Endometrium (tissue), 2 donors: ENCODE results near the gene NFKBIL1.
"Not testable (repeated sequence)": the region's sequence is repeated elsewhere in the genome, so short reads cannot be mapped to it uniquely, and the experiment has no call there.

Source experiments
- FAIRE-seq: peaks from 2 replicates; lab custom pipeline; 2012; peaks lifted over from hg19 to GRCh38; lab: Jason Lieb, UNC
- donor health status: control.
- donor health status: control.

The NFKBIL1 gene, protein sequence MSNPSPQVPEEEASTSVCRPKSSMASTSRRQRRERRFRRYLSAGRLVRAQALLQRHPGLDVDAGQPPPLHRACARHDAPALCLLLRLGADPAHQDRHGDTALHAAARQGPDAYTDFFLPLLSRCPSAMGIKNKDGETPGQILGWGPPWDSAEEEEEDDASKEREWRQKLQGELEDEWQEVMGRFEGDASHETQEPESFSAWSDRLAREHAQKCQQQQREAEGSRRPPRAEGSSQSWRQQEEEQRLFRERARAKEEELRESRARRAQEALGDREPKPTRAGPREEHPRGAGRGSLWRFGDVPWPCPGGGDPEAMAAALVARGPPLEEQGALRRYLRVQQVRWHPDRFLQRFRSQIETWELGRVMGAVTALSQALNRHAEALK

DNA sequence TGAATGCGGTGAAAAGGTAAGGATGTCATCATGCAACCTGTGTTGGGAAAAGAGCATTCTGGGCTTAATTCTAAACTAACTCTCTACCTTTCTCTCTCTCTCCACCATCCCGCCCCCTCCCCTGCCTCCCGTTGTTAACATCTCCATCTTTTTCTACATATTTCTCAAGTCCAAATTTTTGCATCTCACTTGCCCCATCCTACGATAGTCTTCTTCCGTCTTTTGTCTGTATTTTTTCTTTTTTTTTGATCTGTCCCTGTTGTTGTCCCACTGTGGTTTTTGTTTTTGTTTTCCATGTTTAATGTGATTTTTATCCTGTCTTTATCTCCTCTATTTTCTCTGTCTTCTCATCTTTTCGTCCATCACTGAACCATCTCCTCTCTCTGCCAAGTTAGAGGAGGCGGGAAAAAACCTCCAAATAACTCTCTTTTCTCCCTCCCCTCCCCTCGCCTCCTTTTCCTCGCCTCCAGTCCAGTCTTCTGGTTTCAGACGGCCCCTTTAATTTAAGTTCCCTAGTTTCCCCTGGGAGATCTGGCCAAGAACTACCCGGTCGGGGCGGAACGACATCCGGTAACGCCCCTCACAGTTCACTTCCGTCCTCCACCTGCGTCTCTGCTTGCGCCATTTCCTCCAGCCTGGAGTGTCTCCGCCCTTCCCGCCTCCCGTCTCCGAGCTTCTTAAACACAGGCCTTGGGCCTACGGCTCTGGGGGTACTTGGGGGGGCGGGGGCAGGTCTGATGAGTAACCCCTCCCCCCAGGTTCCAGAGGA lies at the start of gene NFKBIL1:
NFKBIL1 (plus strand) TSS at position 651 of the 769 bp plus-strand sequence; CDS start at position 738, 87 bp downstream.
- peak; percentile 76 for FAIRE-seq

DNA sequence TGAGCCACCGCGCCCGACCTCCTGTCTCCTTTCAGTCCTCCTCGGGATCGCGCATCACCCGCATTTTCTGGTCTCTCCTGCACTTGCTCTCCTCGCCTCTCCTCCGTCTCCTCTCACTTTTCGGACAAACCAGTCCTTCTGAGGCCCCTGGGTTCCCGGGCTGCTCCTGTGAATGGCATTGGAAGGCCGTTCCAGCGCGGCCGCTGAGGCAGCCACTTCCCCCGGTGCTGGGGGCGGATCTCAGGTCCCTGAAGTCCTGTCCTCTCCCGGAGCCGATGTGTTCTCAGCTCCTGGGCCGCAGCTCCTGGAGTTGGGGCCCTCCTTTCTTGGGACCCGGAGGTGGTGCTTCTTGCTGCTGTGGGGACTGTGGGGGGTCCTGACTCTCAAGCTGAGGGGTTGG lies 48.7 kb upstream of the NFKBIL1 start:
- no peak for FAIRE-seq

DNA sequence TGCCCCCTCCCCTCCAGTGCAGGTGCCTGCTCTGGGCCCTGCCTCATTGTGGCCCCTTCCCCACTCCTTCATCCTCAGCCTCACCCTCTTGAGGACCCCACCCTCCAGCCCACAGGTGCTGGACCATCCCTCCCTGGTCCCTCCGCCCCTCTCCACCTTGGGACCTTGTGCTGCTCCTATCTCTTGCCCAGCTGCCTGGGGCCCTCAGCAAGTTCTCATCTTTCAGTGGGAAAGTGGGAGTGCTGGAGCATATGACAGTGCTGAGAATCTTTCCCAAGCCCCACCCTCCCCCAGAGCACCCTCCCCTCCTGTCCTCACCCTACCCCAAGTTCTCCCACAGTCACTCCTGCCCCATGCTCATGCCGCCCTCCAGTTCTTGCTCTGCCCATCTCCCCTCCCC lies 47.8 kb upstream of the NFKBIL1 start:
- not testable (repeated sequence) for FAIRE-seq

DNA sequence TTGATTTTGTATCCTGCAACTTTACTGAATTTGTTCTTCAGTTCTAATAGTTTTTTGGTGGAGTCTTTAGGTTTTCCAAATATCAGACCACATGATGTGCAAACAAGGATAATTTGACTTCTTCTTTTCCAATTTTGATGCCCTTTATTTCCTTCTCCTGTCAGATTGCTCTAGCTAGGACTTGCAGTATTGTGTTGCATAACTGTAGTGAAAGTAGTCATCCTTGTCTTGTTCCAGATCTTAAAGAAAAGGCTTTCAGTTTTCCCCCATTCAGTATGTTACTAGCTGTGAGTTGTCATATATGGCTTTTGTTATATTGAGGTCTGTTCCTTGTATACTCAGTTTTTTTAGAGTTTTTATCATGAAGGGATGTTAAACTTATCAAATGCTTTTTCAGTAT lies 44.8 kb upstream of the NFKBIL1 start:
- FAIRE-seq: no peak

DNA sequence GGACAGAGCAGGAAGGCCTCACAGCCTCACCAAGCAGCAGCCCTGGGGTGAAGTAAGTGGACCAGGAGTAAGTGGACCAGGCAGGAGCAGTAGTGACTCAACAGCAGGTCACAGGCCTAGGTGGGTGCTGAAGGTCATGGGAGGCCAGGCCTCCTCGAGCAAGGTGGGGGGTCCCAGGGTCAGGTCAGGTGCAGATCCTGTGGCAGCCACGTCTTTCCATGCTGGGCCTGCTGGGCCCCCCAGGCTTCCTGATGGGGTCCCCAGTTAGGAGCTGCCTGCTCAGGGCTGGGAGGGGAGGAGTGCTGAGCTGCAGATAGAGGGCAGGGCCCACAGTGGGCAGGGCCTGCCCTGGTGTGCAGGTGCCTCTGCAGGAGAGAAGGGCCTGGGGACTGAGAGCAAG lies 38.4 kb upstream of the NFKBIL1 start:
- not testable (repeated sequence) for FAIRE-seq

DNA sequence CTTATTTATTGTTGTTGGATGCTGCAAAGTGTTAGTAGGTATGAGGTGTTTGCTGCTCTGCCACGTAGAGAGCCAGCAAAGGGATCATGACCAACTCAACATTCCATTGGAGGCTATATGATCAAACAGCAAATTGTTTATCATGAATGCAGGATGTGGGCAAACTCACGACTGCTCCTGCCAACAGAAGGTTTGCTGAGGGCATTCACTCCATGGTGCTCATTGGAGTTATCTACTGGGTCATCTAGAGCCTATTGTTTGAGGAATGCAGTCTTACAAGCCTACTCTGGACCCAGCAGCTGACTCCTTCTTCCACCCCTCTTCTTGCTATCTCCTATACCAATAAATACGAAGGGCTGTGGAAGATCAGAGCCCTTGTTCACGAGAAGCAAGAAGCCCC lies 37.4 kb upstream of the NFKBIL1 start:
- no peak for FAIRE-seq

DNA sequence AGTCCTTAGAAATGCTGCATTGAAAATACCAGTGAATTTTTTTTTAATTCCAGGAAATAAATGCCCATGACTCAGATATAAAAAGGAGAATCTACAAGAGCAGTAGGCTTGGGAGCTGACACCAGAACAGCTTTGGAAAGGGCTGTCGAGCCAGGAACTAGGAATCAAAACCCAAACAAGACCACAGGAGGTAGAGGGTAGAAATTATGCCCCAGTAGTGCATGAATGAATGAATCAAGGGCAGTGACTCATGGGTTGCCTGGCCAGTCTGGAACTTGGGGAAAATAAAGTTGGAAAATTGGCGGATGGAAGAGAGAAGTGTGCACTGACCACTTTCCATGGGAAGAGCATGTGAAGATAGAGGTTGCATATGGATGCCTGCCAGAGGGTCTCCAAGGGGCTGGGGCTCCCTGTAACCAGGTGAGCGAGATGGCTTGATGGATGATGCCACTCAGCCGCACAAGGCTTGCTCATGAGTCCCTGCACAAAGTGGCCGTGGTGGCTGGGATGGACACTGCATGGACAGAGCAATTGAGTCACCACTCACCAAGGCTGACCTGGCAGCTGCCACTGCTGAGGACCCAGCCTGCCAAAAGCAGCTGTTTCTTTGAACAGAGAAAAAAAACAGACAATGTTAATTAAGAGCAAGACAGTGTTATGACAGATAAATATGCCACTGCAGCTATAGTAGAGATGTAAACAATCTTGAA lies 33.8 kb upstream of the NFKBIL1 start:
- no peak for FAIRE-seq

DNA sequence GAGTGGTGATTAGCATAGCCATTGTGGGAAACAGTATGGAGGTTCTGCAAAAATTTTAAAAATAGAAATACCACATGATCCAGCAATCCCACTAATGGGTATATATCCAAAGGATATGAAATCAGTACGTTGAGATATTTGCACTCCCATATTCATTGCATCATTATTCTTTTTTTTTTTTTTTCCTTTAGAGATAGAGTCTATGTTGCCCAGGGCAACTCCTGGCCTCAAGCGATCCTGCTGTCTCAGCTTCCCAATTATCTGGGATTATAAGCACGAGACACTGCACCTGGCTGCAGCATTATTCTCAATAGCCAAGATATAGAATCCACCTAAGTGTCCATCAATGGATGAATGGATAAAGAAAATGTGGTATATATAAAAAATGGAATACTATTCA lies 25.6 kb upstream of the NFKBIL1 start:
- FAIRE-seq: no peak

DNA sequence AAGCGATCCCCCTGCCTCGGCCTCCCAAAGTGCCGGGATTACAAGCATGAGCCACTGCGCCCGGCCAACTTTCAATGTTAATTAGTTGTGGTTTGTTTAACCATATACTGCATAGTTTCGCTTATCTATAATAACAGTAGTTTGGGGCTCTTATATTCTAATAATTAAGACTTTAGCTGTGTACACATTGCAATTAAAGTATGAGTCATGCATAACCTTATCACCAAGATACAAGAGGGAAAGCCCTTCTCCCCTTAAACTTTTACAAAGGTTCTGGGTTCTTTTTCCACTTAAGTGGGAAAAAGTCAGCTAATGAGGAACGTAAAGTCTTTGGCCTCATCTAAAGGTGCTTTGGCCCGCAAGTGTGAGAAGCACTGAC lies 21.9 kb upstream of the NFKBIL1 start:
- no peak for FAIRE-seq

DNA sequence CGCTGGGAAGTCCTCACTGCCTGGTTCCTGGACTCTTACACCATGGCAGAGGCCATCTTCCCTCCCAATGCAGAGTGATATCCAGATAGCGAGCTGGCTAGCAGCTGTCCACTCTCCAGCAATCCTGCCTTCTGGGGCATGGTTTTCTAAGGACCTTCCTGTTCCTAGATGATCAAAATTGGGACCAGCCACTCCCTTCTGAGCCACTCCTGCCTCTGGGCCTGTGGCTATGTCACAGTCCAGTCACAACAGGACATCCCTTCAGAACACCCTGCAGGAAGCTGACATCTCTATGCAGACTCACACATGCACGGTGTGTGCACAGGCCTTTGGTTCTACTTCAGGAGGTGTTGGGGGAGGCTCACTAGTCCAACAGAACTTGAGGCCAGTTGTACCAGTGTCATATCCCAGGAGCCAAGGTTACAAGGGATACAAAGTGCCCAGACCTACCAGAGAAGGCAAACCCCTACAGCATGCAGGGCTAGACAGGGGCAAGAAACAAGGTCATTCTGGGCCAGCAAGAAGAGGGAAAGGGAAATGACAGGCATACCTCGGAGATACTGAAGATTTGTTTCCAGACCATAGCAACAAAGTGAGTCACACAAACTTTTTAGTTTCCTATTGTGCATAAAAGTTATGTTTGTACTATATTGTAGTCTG lies 21.3 kb upstream of the NFKBIL1 start:
- FAIRE-seq: no peak

DNA sequence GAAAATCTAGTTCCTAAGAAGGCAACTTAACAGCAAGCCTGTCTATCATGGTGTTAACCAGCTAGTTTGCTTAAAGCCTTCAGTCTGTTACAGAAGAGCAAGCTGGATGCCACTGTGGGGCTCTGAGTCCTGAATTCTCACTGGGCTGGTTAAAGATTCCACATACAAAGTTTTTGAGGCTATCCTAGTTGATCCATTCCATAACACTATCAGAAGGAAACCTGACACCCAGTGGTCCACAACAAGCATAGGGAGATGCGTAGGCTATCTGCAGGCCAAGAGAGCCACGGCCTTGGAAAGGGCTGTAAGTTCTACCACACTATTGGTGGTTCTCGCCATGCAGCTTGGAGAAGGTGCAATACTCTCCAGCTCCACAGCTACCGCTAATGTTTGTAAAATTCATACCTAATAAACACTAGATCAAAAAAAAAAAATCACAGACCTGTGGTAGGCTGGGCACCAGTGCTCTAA lies 19.1 kb upstream of the NFKBIL1 start:
- no peak for FAIRE-seq

DNA sequence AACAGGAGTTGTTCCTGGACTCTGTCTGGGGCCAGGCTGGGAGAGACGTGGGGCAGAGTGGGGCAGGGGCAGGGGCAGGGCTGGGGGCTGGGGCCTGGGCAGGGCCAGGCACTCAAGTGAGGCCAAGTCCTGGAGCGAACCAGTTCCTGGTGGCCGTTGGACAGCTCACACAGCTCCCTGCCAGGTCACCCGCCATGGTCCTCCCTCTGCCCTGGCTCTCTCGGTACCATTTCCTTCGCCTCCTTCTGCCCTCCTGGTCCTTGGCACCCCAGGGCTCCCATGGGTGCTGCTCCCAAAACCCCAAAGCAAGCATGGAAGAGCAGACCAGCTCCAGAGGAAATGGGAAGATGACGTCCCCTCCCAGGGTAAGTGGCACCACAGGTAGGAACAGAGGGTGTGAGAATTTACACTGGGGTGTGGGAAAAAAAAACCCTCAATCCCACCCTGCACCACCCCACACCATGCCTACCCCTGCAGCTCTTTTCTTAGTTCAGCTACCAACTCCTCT lies 18.5 kb upstream of the NFKBIL1 start, which contains the start of gene MCCD1:
MCCD1 (plus strand) TSS at position 142 of the 508 bp plus-strand sequence; CDS start at position 195, 53 bp downstream.
- FAIRE-seq: no peak

DNA sequence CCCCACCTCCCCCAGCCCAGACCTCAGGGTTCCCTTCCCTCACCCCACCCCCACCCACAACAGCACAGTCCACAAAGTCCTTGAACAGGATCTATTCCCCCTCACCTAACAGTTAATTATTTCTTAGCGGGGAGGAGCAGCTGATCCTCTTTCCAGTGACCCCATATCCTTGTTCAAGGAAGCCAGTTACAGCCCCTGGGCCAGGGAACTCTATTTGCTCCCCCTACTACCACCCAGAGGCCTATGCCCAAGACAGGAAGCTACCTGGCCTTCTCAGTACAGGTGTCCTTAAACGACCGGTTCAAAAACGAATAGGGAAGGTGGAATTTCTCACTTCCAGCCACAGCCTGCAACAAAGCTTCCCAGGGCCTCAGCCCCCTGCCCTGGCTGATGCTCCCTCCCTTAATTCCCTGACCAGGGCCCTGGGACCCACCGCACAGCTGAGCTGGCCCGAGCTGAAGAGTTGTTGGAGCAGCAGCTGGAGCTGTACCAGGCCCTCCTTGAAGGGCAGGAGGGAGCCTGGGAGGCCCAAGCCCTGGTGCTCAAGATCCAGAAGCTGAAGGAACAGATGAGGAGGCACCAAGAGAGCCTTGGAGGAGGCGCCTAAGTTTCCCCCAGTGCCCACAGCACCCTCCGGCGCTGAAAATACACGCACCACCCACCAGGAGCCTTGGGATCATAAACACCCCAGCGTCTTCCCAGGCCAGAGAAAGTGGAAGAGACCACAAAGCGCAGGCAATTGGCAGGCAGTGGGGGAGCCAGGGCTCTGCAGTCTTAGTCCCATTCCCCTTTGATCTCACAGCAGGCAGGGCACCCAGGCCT lies 17.9 kb upstream of the NFKBIL1 start:
- no peak for FAIRE-seq

DNA sequence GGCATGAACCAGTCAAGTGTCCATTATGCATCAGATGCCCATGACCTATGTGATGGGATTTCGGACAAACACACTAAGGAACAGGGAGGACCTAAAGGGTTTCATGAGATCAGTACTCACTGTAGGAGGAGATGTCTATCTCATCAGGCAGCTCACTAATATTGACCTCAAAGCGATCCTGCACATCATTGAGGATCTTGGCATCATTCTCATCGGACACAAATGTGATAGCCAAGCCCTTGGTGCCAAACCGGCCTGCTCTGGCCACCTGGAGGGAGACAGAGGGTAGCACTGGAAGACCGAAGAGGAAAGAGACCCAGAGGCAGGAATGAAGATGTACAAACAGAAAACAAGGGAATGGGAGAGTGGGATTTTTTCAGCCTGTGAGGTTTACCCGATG lies 16.7 kb upstream of the NFKBIL1 start:
- no peak for FAIRE-seq

DNA sequence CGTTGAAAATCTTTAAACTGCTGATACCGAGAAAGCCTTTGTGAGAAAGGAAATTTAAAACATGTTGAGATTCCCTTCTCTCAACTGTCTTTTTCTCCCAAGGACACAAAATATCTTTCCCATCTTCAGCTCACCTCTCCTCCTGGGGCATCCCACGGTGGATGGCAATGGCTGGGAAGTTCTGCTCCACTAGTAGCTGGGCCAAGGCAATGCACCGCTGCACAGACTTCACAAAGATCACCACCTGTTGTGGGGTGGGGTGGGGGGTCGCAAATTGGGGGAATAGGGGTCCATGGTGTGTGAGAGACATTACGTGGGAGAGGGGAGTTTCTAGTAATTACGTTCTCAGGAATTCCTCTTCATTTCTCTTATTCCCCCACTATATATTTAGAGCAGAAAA lies 16.2 kb upstream of the NFKBIL1 start:
- FAIRE-seq: no peak

DNA sequence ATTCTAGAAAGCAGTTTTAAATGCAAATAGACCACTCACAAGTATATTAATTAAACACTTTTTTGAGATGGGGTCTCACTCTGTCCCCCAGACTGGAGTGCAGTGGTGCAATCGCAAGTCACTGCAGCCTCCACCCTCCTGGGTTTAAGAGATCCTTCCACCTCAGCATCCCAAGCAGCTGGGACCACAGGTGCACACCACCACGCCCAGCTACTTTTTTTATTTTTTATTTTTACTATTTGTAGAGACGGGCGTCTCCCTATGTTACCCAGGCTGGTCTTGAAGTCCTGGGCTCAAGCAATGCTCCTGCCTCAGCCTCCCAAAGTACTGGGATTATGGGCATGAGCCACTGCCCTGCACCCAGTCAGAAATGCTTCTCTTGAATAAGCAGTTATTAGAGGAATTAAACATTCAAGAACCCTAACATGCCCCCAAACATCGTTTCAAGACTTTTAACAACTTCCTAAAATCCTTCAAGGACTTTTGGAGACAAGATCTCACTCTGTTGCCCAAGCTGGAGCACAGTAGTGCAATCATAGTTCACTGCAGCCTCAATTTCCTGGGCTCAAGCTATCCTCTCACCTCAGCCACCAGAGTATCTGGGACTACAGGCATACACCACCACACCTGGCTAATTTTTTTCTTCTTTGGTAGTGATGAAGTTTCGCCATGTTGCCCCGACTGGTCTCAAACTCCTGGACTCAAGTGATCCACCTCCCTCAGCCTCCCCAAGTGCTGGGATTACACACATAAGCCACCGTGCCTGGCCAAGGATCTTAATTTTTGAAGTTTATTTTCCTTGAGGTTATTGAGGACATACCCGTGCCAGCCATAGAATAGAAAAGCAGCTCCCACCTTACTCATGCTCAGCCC lies 15.4 kb upstream of the NFKBIL1 start:
- FAIRE-seq: no peak

DNA sequence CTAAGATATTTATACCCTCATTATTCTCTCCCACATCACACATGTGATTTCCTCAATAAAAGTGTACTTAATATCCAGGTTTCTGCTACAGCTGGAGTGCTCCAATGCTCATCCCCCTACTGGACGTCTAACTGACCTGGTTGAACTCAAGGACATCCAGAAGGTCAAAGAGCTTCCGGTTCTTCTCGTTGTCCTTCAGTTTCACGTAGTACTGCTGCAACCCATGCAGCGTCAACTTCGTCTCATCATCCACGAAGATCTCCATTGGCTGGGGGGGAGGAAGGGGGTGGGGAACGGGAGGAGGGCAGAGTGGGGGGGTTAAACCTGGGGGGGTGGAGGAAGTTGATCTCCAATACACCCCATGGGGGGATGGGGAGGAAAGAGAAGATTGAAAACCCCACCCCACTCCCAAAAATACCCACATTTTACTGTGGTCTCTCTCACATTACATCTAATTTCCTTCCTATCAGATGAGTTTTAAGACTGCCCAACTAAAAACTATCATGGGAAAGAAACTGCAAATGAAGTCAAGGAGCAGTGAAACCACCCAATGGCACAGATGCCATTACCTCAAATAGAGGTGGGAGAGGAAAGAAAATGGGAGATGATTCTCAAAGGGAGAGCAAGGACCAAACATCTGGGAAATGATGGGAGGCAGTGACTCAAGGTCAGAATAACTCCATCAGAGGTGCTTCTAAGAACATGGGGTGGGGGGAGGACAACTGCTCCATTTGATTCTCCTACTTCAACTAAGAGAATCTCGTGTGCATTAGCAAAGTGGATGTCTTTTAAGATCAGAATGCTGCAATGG lies 14.6 kb upstream of the NFKBIL1 start:
- FAIRE-seq: no peak

DNA sequence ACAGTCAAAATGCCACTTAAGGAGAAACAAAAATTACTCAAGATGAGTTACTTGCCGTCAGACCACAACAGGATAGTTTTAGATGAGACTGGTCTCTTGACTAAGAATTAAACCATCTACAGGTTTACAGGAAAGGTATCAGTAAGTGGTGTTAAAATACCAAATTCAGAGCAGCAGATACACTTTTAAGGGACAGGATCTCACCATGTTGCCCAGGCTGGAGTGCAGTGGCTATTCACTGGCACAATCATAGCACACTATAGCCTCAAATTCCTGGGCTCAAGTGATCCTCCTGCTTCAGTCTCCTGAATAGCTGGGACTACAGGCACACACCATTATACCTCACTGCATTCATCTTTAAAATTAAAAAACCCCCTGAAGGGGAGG lies 14.0 kb upstream of the NFKBIL1 start:
- no peak for FAIRE-seq

DNA sequence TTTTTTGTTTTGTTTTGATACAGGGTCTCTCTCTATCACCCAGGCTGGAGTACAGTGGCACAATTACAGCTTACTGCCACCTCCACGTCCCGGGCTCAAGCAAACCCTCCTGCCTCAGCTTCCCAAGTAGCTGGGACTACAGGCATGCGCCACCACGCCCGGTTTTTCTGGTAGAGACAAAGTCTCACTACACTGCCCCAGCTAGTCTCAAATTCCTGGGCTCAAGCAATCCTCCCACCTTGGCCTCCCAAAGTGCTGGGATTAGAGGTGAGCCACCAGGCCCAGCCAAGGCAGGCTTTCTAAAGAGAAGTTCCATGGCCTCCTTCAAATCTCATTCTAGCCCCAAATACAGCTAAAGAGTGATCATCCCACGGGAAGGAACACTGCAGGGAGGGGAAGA lies 13.4 kb upstream of the NFKBIL1 start:
- FAIRE-seq: no peak
